K562 (cell line): ENCODE results near the gene METAP1. TPM values are rescaled to one million over a fixed set of nuclear protein-coding genes. Genes with fewer than 3 reads are reported as not detected.

Source experiments
- ATAC-seq: fragments of 200-7000 bp; cut with Tn5 transposase; 3 replicates; pipeline ENCODE4 v1.9.1; 2020; ENCODE audit warnings: moderate library complexity
- BruUV-seq: library from RNA; stranded (reverse); fragments of 400-500 nt; replicated peaks from 2 replicates; lab custom pipeline; 2021; lab: Mats Ljungman, UMichigan
- CTCF ChIA-PET: fragments of 300-600 bp; formaldehyde crosslinking; extraction: SDS; loops from one replicate; lab custom pipeline; 2021; ENCODE audit warnings: low intra/inter-chr PET ratio; lab: Yijun Ruan, JAX
- POLR2A ChIA-PET: fragments of 300-600, 350-650 bp; sonication (Branson Sonifier 250); formaldehyde crosslinking; extraction: SDS; loops from one replicate; lab custom pipeline; 2021; ENCODE audit warnings: antibody characterized with exemption, inconsistent platforms; lab: Yijun Ruan, JAX
- DNase-seq, 4 experiments: peaks; one replicate each; pipeline versions ENCODE4 v3.0.0 to v3.0.0-alpha.2; 2011 to 2018; ENCODE audit warnings: low spot score in 3 of 4, mixed read lengths in 3 of 4; ENCODE audit errors: extremely low read depth in 1 of 4
- FAIRE-seq: peaks from 2 replicates; lab custom pipeline; 2011; peaks lifted over from hg19 to GRCh38; lab: Jason Lieb, UNC
- H2AFZ ChIP-seq: 2 replicates; pipeline ENCODE4 v1.6.0; 2011; ENCODE audit warnings: low read depth, low read length, control low read depth, inconsistent platforms
- H3K27ac ChIP-seq: fragments of 200-600 bp; 3 replicates; pipeline ENCODE4 v1.8.0; 2011; ENCODE audit warnings: low read depth, mild to moderate bottlenecking, control low read depth, inconsistent platforms, low read length, moderate library complexity, mixed read lengths; ENCODE audit errors: extremely low read depth
- H3K27me3 ChIP-seq, 2 experiments: fragments of 300-600 bp in 1 of 2; 2 replicates in 1 of 2; 3 replicates in 1 of 2; pipeline versions ENCODE4 v1.6.0 to v1.8.0; 2011; ENCODE audit warnings: inconsistent platforms in 2 of 2, low read length in 2 of 2, mild to moderate bottlenecking in 1 of 2, mixed read lengths in 1 of 2, moderate library complexity in 1 of 2; ENCODE audit not compliant: control insufficient read depth in 2 of 2, insufficient read depth in 2 of 2
- H3K36me3 ChIP-seq: fragments of 300-600 bp; 3 replicates; pipeline ENCODE4 v1.8.0; 2011; ENCODE audit warnings: mild to moderate bottlenecking, low read length, inconsistent platforms; ENCODE audit not compliant: control insufficient read depth, insufficient read depth
- H3K4me1 ChIP-seq, 2 experiments: fragments of 200-600 bp in 1 of 2; replicated peaks in 1 of 2; 2 replicates in 1 of 2; 3 replicates in 1 of 2; pipeline versions ENCODE4 v1.5.1 to v1.8.0; 2011; ENCODE audit warnings: inconsistent platforms in 2 of 2, low read length in 2 of 2, mild to moderate bottlenecking in 1 of 2, mixed read lengths in 1 of 2, moderate library complexity in 1 of 2; ENCODE audit not compliant: control insufficient read depth in 2 of 2, insufficient read depth in 2 of 2
- H3K4me2 ChIP-seq: 2 replicates; pipeline ENCODE4 v1.6.1; 2011; ENCODE audit warnings: low read length, control low read depth, inconsistent platforms, mixed read lengths; ENCODE audit not compliant: insufficient read depth
- H3K4me3 ChIP-seq: fragments of 200-600 bp; sonication (generic), shearing (Covaris generic); 2 replicates; pipeline ENCODE4 v1.5.1; 2016; ENCODE audit warnings: control low read depth, inconsistent platforms
- H3K79me2 ChIP-seq: fragments of 200-600 bp; 3 replicates; pipeline ENCODE4 v1.8.0; 2011; ENCODE audit warnings: low read length, inconsistent platforms; ENCODE audit not compliant: control insufficient read depth, insufficient read depth
- H3K9ac ChIP-seq, 2 experiments: 2 replicates each; pipeline versions ENCODE4 v1.6.0 to v1.6.1; 2011; ENCODE audit warnings: low read depth in 2 of 2, low read length in 2 of 2, control low read depth in 1 of 2, inconsistent platforms in 1 of 2, mild to moderate bottlenecking in 1 of 2, mixed read lengths in 1 of 2; ENCODE audit not compliant: insufficient read depth in 1 of 2
- H3K9me1 ChIP-seq: one replicate; pipeline ENCODE4 v1.6.0; 2011; ENCODE audit warnings: inconsistent platforms, mild to moderate bottlenecking, low read length, moderate library complexity; ENCODE audit not compliant: control insufficient read depth, insufficient read depth
- H3K9me3 ChIP-seq: replicated peaks from 2 replicates; pipeline ENCODE4 v1.5.1; 2011; ENCODE audit warnings: low read depth, low read length, inconsistent platforms; ENCODE audit not compliant: control insufficient read depth, insufficient read depth
- H4K20me1 ChIP-seq: replicated peaks from 2 replicates; pipeline ENCODE4 v1.6.1; 2011; ENCODE audit warnings: low read length, inconsistent platforms, mixed read lengths; ENCODE audit not compliant: control insufficient read depth, insufficient read depth
- ATF3 ChIP-seq, 2 experiments: fragments of 450-650 bp in 1 of 2; sonication (generic) in 1 of 2; formaldehyde crosslinking in 1 of 2; IDR thresholded peaks in 1 of 2; conservative IDR thresholded peaks in 1 of 2; 2 replicates each; pipeline versions ENCODE4 v1.6.1 to v1.8.1; 2016 to 2023; ENCODE audit warnings: mild to moderate bottlenecking in 2 of 2, moderate library complexity in 2 of 2, inconsistent platforms in 1 of 2, missing genetic modification reagents in 1 of 2
- ATF7 ChIP-seq: fragments of 450-650 bp; IDR thresholded peaks from 2 replicates; pipeline ENCODE4 v1.7.1; 2014; ENCODE audit warnings: mild to moderate bottlenecking, moderate library complexity
- CBFB ChIP-seq: sonication (generic); formaldehyde crosslinking; IDR thresholded peaks from 2 replicates; pipeline ENCODE4 v1.4.0; 2020; ENCODE audit warnings: mild to moderate bottlenecking, missing genetic modification reagents
- CEBPB ChIP-seq: fragments of 450-650 bp; IDR thresholded peaks from 2 replicates; pipeline ENCODE4 v1.6.1; 2016; ENCODE audit warnings: missing genetic modification characterization, missing compliant biosample characterization
- FOXP4 ChIP-seq: sonication (generic); formaldehyde crosslinking; IDR thresholded peaks from 2 replicates; pipeline ENCODE4 v1.8.0; 2022; ENCODE audit warnings: mild to moderate bottlenecking, missing genetic modification reagents, borderline replicate concordance
- HCFC1 ChIP-seq: IDR thresholded peaks from 2 replicates; pipeline ENCODE4 v1.6.1; 2012; ENCODE audit warnings: low read depth, low read length, improper control_type of control experiment
- HDAC2 ChIP-seq: fragments of 450-650 bp; IDR thresholded peaks from 2 replicates; pipeline ENCODE4 v1.6.1; 2016; ENCODE audit warnings: mild to moderate bottlenecking
- HNRNPLL ChIP-seq: fragments of 200-400 bp; formaldehyde crosslinking; IDR thresholded peaks from 2 replicates; pipeline ENCODE4 v1.6.1; 2017; ENCODE audit warnings: low read length, low read depth, mild to moderate bottlenecking; ENCODE audit not compliant: poor library complexity, severe bottlenecking
- MAFG ChIP-seq: fragments of 450-650 bp; conservative IDR thresholded peaks from 2 replicates; pipeline ENCODE4 v1.6.1; 2016; ENCODE audit warnings: missing genetic modification characterization, missing compliant biosample characterization
- NR2C1 ChIP-seq, 2 experiments: fragments of 450-650 bp; IDR thresholded peaks; 2 replicates each; pipeline ENCODE4 v1.6.1; 2017; ENCODE audit warnings: mild to moderate bottlenecking in 2 of 2, antibody characterized with exemption in 1 of 2, inconsistent platforms in 1 of 2, missing compliant biosample characterization in 1 of 2, missing genetic modification characterization in 1 of 2
- PML ChIP-seq: IDR thresholded peaks from 2 replicates; pipeline ENCODE4 v1.6.1; 2012; ENCODE audit warnings: low read length, inconsistent platforms
- SOX6 ChIP-seq: fragments of 450-650 bp; IDR thresholded peaks from 2 replicates; pipeline ENCODE4 v1.6.1; 2014; ENCODE audit warnings: mild to moderate bottlenecking
- WGBS: fragments of 100-300 bp; shearing (Covaris generic); methylation state at CpG from one replicate; pipeline ENCODE4 v1.1.6; 2016; ENCODE audit warnings: low coverage, mixed read lengths; ENCODE audit not compliant: insufficient coverage; ENCODE audit errors: missing lambda C conversion rate; 5-methylcytosine and 5-hydroxymethylcytosine counted together
- in situ Hi-C: fragments of 300-500 bp; cut with MboI; formaldehyde crosslinking; loops from 4 replicates; pipeline ENCODE4 v1.15.0; 2018; ENCODE audit warnings: inconsistent platforms, mixed read lengths
- intact Hi-C: fragments of 100-400 bp; cut with micrococcal nuclease; formaldehyde crosslinking; loops from 2 replicates; pipeline ENCODE4 v1.14.2; 2022
- polyA plus RNA-seq, 8 experiments: library from polyadenylated mRNA; depleted of rRNA in 4 of 8; stranded (reverse) in 5 of 8; unstranded in 3 of 8; fragments of >200 nt; fragmentation: Nextera tagmentation in 2 of 8; fragmentation: Illumina TruSeq in 1 of 8; extraction: Ambion mirVana in 2 of 8; extraction: Trizol in 1 of 8; gene quantifications; 2 replicates each; pipeline versions ENCODE4 v1.2.1 to v1.2.3, GENCODE V29; 2011 to 2014; ENCODE audit warnings: inconsistent platforms in 1 of 8, missing spikeins in 1 of 8
- total RNA-seq, 7 experiments: library from RNA; depleted of rRNA in 6 of 7; stranded (reverse); fragments of >200 nt in 6 of 7; fragmentation: Illumina TruSeq in 2 of 7; extraction: Trizol in 2 of 7; gene quantifications; 2 replicates each; pipeline versions ENCODE4 v1.2.1 to v1.2.3, GENCODE V29; 2011 to 2021; ENCODE audit warnings: low replicate concordance in 1 of 7
- TF ChIP-seq, protein P1 (sequence below): sonication (generic); formaldehyde crosslinking; IDR thresholded peaks from 2 replicates; pipeline ENCODE4 v1.8.0; 2022; ENCODE audit warnings: missing genetic modification reagents, mild to moderate bottlenecking, borderline replicate concordance
- TF ChIP-seq, protein P2 (sequence below): sonication (generic); formaldehyde crosslinking; IDR thresholded peaks from 2 replicates; pipeline ENCODE4 v1.8.1; 2023; ENCODE audit warnings: mild to moderate bottlenecking, missing genetic modification reagents, moderate library complexity

METAP1 gene
- total and polyA plus RNA-seq, 9 of the 15 experiments (the other 6 are each of a cell fraction or from before 2014, with no cell fraction given): 31.4 to 77.6 (median 59.5) TPM

GRCh38 chr4:98977557-98977956, 18.0 kb upstream of the METAP1 start (continued):
- TF ChIP-seq MAFG (tag): no peak

GRCh38 chr4:98987720-98988119, 7.8 kb upstream of the METAP1 start:
- DNase-seq (peak in 1 of 4 experiments; percentile 14), ATAC-seq (peak; percentile 82), FAIRE-seq (no peak)
- no peaks in the 10 kb centered on the region for H3K79me2 ChIP-seq
- WGBS: 6% methylated on average over 2 of the region's 2 CpGs
- H3K9ac ChIP-seq: no peak overlapping the region; a peak in 1 of 4 replicates
- H3K9me1 ChIP-seq: no peaks in the 10 kb centered on the region
- ChIA-PET CTCF (no interaction called here), POLR2A (no interaction called here)
- no peak overlapping the region for H3K4me3 ChIP-seq
- intact Hi-C loops (no loop called here), in situ Hi-C loops (no loop called here)
- no peaks in the 10 kb centered on the region for H3K36me3 ChIP-seq
- no peak overlapping the region; the same call in 1 of the 2 replicates for H3K4me2 ChIP-seq
- H3K27ac ChIP-seq: peak overlapping the region; percentile 59; the same call in 2 of the 3 replicates
- no peaks in the 10 kb centered on the region for H4K20me1 ChIP-seq
- BruUV-seq: no TSS peak
- peak overlapping the region; percentile 88 for H2AFZ ChIP-seq
- H3K27me3 ChIP-seq: no peaks in the 10 kb centered on the region
- H3K9me3 ChIP-seq: no peaks in the 10 kb centered on the region
- H3K4me1 ChIP-seq: peaks cover 0 to 5% of the 10 kb centered on the region in 2 experiments; a peak in 2 of 5 replicates
- TF ChIP-seq NR2C1 (IDR thresholded peaks at IDR 0.05): no peak
- TF ChIP-seq NR2C1 (tag; IDR thresholded peaks at IDR 0.05): peak; percentile 32; the same call in 1 of the 2 replicates
- TF ChIP-seq HCFC1: no peak
- TF ChIP-seq, protein P1, sequence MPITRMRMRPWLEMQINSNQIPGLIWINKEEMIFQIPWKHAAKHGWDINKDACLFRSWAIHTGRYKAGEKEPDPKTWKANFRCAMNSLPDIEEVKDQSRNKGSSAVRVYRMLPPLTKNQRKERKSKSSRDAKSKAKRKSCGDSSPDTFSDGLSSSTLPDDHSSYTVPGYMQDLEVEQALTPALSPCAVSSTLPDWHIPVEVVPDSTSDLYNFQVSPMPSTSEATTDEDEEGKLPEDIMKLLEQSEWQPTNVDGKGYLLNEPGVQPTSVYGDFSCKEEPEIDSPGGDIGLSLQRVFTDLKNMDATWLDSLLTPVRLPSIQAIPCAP: no peak
- TF ChIP-seq CBFB (CRISPR knock-in tag): no peak
- TF ChIP-seq CEBPB: peak; percentile 54; the same call in 1 of the 2 replicates
- TF ChIP-seq, protein P2, sequence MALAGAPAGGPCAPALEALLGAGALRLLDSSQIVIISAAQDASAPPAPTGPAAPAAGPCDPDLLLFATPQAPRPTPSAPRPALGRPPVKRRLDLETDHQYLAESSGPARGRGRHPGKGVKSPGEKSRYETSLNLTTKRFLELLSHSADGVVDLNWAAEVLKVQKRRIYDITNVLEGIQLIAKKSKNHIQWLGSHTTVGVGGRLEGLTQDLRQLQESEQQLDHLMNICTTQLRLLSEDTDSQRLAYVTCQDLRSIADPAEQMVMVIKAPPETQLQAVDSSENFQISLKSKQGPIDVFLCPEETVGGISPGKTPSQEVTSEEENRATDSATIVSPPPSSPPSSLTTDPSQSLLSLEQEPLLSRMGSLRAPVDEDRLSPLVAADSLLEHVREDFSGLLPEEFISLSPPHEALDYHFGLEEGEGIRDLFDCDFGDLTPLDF: no peak
- TF ChIP-seq ATF7: peak; percentile 56; the same call in 1 of the 2 replicates
- peak; percentile 34; the same call in 1 of the 2 replicates for TF ChIP-seq HDAC2
- peak; percentile 93 for TF ChIP-seq ATF3 (IDR thresholded peaks at IDR 0.05)
- no peak for TF ChIP-seq ATF3 (CRISPR knock-in tag; conservative IDR thresholded peaks at IDR 0.05)
- TF ChIP-seq SOX6: 0 out of 2 replicates have a peak, but pooled peaks have one; percentile 32
- TF ChIP-seq FOXP4 (CRISPR knock-in tag): no peak
- no peak for TF ChIP-seq PML
- no peak for TF ChIP-seq HNRNPLL
